SK-N-SH (cell line): ENCODE data around the gene FAM163A. TPM values are rescaled to one million over a fixed set of nuclear protein-coding genes. Genes with fewer than 3 reads are reported as not detected.

ENCODE experiments used
- CTCF ChIA-PET: fragments of 300-600, 350-600 bp; formaldehyde crosslinking; extraction: SDS; loops from one replicate; lab custom pipeline; 2021; lab: Yijun Ruan, JAX
- POLR2A ChIA-PET: fragments of 350-600 bp; sonication (Branson Sonifier 250); formaldehyde crosslinking; extraction: SDS; loops from one replicate; lab custom pipeline; 2020; ENCODE audit warnings: antibody characterized with exemption, inconsistent platforms; lab: Yijun Ruan, JAX
- DNase-seq: peaks from one replicate; pipeline ENCODE4 v3.0.0; 2012
- H2AFZ ChIP-seq: fragments of 200-600 bp; sonication (generic); 2 replicates; pipeline ENCODE4 v1.8.1; 2016; ENCODE audit warnings: antibody characterized with exemption, mild to moderate bottlenecking, low read depth
- H3F3A ChIP-seq: fragments of 200-600 bp; sonication (generic); replicated peaks from 2 replicates; pipeline ENCODE3; 2016; ENCODE audit warnings: antibody characterized with exemption, mild to moderate bottlenecking; ENCODE audit not compliant: insufficient read depth
- H3K27ac ChIP-seq, 2 experiments: fragments of 200-500 bp in 1 of 2; fragments of 200-600 bp in 1 of 2; sonication (Bioruptor generic) in 1 of 2; sonication (generic), shearing (Covaris generic) in 1 of 2; 2 replicates each; pipeline versions ENCODE4 v1.5.1 to v1.6.1; 2014 to 2016; ENCODE audit warnings: low read depth in 2 of 2, inconsistent platforms in 1 of 2, low read length in 1 of 2, mild to moderate bottlenecking in 1 of 2, mixed read lengths in 1 of 2
- H3K27me3 ChIP-seq: fragments of 200-600 bp; sonication (generic), shearing (Covaris generic); 2 replicates; pipeline ENCODE4 v1.6.1; 2016; ENCODE audit warnings: mixed run types; ENCODE audit not compliant: insufficient read depth
- H3K36me3 ChIP-seq, 2 experiments: fragments of 200-500 bp in 1 of 2; fragments of 200-600 bp in 1 of 2; sonication (Bioruptor generic) in 1 of 2; sonication (generic) in 1 of 2; replicated peaks in 1 of 2; 2 replicates each; pipeline versions ENCODE3 to v1.5.1; 2014 to 2016; ENCODE audit warnings: low read length in 1 of 2, mild to moderate bottlenecking in 1 of 2; ENCODE audit not compliant: insufficient read depth in 2 of 2, control insufficient read depth in 1 of 2
- H3K4me1 ChIP-seq, 2 experiments: fragments of 200-500 bp in 1 of 2; fragments of 200-600 bp in 1 of 2; sonication (Bioruptor generic) in 1 of 2; sonication (generic), shearing (Covaris generic) in 1 of 2; 2 replicates each; pipeline versions ENCODE4 v1.5.1 to v1.6.1; 2014 to 2016; ENCODE audit warnings: low read depth in 1 of 2, low read length in 1 of 2, mixed run types in 1 of 2; ENCODE audit not compliant: insufficient read depth in 2 of 2, control insufficient read depth in 1 of 2
- H3K4me2 ChIP-seq: fragments of 200-600 bp; sonication (generic), shearing (Covaris generic); 2 replicates; pipeline ENCODE4 v1.6.1; 2017; ENCODE audit warnings: mixed run types
- H3K4me3 ChIP-seq, 2 experiments: fragments of 200-500 bp in 1 of 2; fragments of 200-600 bp in 1 of 2; sonication (Bioruptor generic) in 1 of 2; sonication (generic), shearing (Covaris generic) in 1 of 2; 2 replicates each; pipeline versions ENCODE4 v1.5.1 to v1.8.1; 2014 to 2016; ENCODE audit warnings: low read depth in 2 of 2, inconsistent platforms in 1 of 2, low read length in 1 of 2, mild to moderate bottlenecking in 1 of 2, mixed read lengths in 1 of 2, moderate library complexity in 1 of 2
- H3K79me2 ChIP-seq: fragments of 200-600 bp; sonication (generic); 2 replicates; pipeline ENCODE4 v1.8.1; 2017; ENCODE audit warnings: mild to moderate bottlenecking; ENCODE audit not compliant: insufficient read depth
- H3K9ac ChIP-seq: fragments of 200-600 bp; sonication (generic); 2 replicates; pipeline ENCODE4 v1.6.1; 2017; ENCODE audit warnings: mixed run types
- H3K9me2 ChIP-seq: fragments of 200-600 bp; sonication (generic); 2 replicates; pipeline ENCODE4 v1.6.1; 2017; ENCODE audit warnings: mixed run types
- H3K9me3 ChIP-seq: fragments of 200-600 bp; sonication (generic); 2 replicates; pipeline ENCODE4 v1.6.1; 2017; ENCODE audit warnings: mixed run types, mild to moderate bottlenecking, moderate library complexity
- H4K20me1 ChIP-seq: fragments of 200-600 bp; sonication (generic); 2 replicates; pipeline ENCODE4 v1.6.1; 2017; ENCODE audit warnings: mild to moderate bottlenecking, mixed run types; ENCODE audit not compliant: insufficient read depth
- EP300 ChIP-seq, 2 experiments: IDR thresholded peaks; 2 replicates each; pipeline versions ENCODE4 v1.4.0 to v1.6.1; 2012; ENCODE audit warnings: borderline replicate concordance in 1 of 2, low read depth in 1 of 2, low read length in 1 of 2
- FOSL2 ChIP-seq: IDR thresholded peaks from 2 replicates; pipeline ENCODE4 v1.4.0; 2012; ENCODE audit warnings: low read depth, mild to moderate bottlenecking, moderate library complexity, borderline replicate concordance
- FOXM1 ChIP-seq: IDR thresholded peaks from 2 replicates; pipeline ENCODE4 v1.4.0; 2012; ENCODE audit warnings: low read depth, mild to moderate bottlenecking
- GABPA ChIP-seq: IDR thresholded peaks from 2 replicates; pipeline ENCODE4 v1.4.0; 2012; ENCODE audit warnings: low read depth, mild to moderate bottlenecking
- GATA2 ChIP-seq: sonication (generic); formaldehyde crosslinking; IDR thresholded peaks from 2 replicates; pipeline ENCODE4 v1.5.0; 2020; ENCODE audit warnings: mild to moderate bottlenecking, missing genetic modification reagents
- JUND ChIP-seq: IDR thresholded peaks from 2 replicates; pipeline ENCODE4 v1.4.0; 2012
- MEF2A ChIP-seq: IDR thresholded peaks from 2 replicates; pipeline ENCODE4 v1.4.0; 2012; ENCODE audit warnings: low read depth, borderline replicate concordance
- MXI1 ChIP-seq: IDR thresholded peaks from 2 replicates; pipeline ENCODE4 v1.6.1; 2012; ENCODE audit warnings: mild to moderate bottlenecking, low read depth, low read length, improper control_type of control experiment
- NRF1 ChIP-seq: IDR thresholded peaks from 2 replicates; pipeline ENCODE4 v1.6.1; 2012; ENCODE audit warnings: low read depth, mild to moderate bottlenecking, low read length
- POLR2AphosphoS5 ChIP-seq: IDR thresholded peaks from 2 replicates; pipeline ENCODE4 v1.6.1; 2012; ENCODE audit warnings: low read depth, low read length
- RFX5 ChIP-seq: IDR thresholded peaks from 2 replicates; pipeline ENCODE4 v1.6.1; 2012; ENCODE audit warnings: mild to moderate bottlenecking, improper control_type of control experiment, low read length
- RXRA ChIP-seq: IDR thresholded peaks from 2 replicates; pipeline ENCODE4 v1.4.0; 2012; ENCODE audit warnings: low read depth, mild to moderate bottlenecking, borderline replicate concordance
- SMC3 ChIP-seq: IDR thresholded peaks from 2 replicates; pipeline ENCODE4 v1.6.1; 2012; ENCODE audit warnings: low read depth, low read length, improper control_type of control experiment
- WGBS: methylation state at CpG from one replicate; pipeline ENCODE4 v1.1.6; 2017; ENCODE audit warnings: low lambda C conversion rate; 5-methylcytosine and 5-hydroxymethylcytosine counted together
- polyA plus RNA-seq, 3 experiments: library from polyadenylated mRNA; depleted of rRNA; stranded (reverse); fragments of >200 nt; gene quantifications; 2 replicates each; pipeline ENCODE4 v1.2.3, GENCODE V29; 2012
- TF ChIP-seq, protein P1 (sequence below): fragments of 200-600 bp; sonication (generic); IDR thresholded peaks from 2 replicates; pipeline ENCODE4 v1.6.1; 2017; ENCODE audit warnings: antibody characterized with exemption, mild to moderate bottlenecking, moderate library complexity
- TF ChIP-seq, protein P2 (sequence below): IDR thresholded peaks from 2 replicates; pipeline ENCODE4; 2012
- TF ChIP-seq, protein P3 (sequence below): IDR thresholded peaks from 2 replicates; pipeline ENCODE4 v1.4.0; 2012; ENCODE audit warnings: low read depth, borderline replicate concordance

Gene FAM163A
- polyA plus RNA-seq, 1 of the 3 experiments (the other 2 are of a cell fraction) = 0.43 TPM

DNA sequence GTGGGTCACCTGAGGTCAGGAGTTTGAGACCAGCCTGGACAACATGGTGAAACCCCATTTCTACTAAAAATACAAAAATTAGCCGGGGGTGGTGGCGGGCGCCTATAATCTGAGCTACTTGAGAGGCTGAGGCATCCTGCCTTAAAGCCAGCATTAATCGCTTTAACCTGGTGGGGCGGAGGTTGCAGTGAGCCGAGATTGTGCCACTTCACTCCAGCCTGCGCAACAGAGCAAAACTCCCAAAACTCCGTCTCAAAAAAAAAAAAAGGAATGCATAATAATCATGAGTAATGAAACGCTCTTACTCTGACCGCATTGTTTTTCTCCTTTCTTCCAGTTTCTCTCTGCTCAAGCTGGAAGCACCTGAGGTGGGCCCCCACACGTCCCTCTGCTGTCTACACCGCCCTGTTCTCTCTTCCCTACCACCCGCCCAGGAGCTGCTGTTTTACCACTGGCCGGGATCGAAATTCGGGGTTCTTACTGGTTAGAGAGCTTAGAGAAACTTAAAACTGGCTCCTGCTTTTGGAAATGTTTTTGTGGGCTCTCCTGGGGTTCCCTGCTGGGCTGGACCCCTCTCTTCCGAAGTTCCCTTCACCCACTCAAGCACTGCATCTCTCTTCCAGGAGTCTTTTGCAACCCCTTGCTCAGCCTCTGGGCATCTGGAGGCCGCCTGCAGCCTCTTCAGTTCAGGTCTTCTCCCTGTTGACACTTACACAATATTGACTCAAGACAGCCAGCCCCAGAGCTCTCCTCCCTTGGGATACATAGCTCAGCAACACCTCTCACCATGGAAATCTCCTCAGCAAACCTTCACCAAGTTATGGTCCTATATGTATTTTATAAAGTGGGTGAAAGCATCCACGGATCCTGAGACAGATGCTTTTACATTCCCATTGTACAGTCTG, 62.5 kb downstream of the FAM163A start:
- no peak overlapping the region for H3K4me2 ChIP-seq
- H3K79me2 ChIP-seq = no peaks in the 10 kb centered on the region
- no peak for TF ChIP-seq NRF1
- peak overlapping the region in 1 of 2 experiments; percentile 54; a peak in 1 of 4 replicates for H3K27ac ChIP-seq
- H4K20me1 ChIP-seq = no peaks in the 10 kb centered on the region
- ChIA-PET POLR2A (interaction anchor here (0.9 kb wide), 2 partner anchors 97 to 99 kb away, joined by 4 read pairs; no protein-coding TSS in a partner anchor), CTCF (interaction anchor here (3.3 to 20.9 kb wide), 2 partner anchors 9 to 98 kb away, joined by 26 to 862 read pairs; no protein-coding TSS in a partner anchor)
- DNase-seq = no peak
- no peak overlapping the region for H3K9ac ChIP-seq
- no peaks in the 10 kb centered on the region for H3K9me2 ChIP-seq
- H3K27me3 ChIP-seq = peaks cover 5% of the 10 kb centered on the region; the same call in 1 of the 2 replicates
- H3K9me3 ChIP-seq = no peaks in the 10 kb centered on the region
- H3K36me3 ChIP-seq = no peaks in the 10 kb centered on the region
- H3K4me1 ChIP-seq = peaks cover 0 to 52% of the 10 kb centered on the region in 2 experiments; a peak in 1 of 4 replicates
- H3F3A ChIP-seq = no peaks in the 10 kb centered on the region
- WGBS = 74% methylated on average over 19 of the region's 19 CpGs
- no peak overlapping the region for H3K4me3 ChIP-seq
- no peak overlapping the region for H2AFZ ChIP-seq

DNA sequence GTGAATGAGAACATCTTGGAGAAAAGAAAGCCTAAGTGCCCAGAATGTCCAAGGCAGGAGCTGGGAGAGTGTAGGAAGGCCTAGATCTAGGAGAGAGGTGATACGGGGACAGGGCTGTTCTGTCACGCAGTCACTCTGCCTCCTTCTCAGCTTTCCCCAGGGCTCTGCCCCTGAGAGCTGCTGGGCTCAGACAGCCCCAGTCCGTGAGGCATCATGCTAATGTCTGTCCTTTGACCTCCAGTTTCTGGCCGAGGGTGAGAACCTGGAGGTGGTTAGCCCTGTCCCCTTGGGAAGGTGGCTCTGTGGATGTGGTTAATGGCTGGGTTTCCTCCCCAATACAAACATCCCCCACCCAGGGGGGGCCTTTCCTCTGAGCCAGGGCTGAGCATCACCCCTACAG, 63.2 kb downstream of the FAM163A start:
- POLR2A ChIA-PET = interaction anchor here (0.9 kb wide), 1 partner anchor 100 kb away, joined by 4 read pairs; no protein-coding TSS in a partner anchor
- Histone ChIP-seq H3K4me1 (peaks cover 0 to 51% of the 10 kb centered on the region in 2 experiments; a peak in 1 of 4 replicates), H3K4me2 (no peak overlapping the region), H3K9me2 (no peaks in the 10 kb centered on the region), H3K36me3 (no peaks in the 10 kb centered on the region), H3K9me3 (no peaks in the 10 kb centered on the region), H4K20me1 (no peaks in the 10 kb centered on the region), H3F3A (no peaks in the 10 kb centered on the region), H3K27me3 (peaks cover 10% of the 10 kb centered on the region; the same call in 1 of the 2 replicates), H3K4me3 (no peak overlapping the region), H3K79me2 (no peaks in the 10 kb centered on the region), H3K27ac (peak overlapping the region in 1 of 2 experiments; percentile 54; a peak in 1 of 4 replicates), H3K9ac (no peak overlapping the region), H2AFZ (no peak overlapping the region)
- CTCF ChIA-PET = interaction anchor here (3.3 to 20.9 kb wide), 2 partner anchors 8 to 99 kb away, joined by 26 to 862 read pairs; no protein-coding TSS in a partner anchor
- TF ChIP-seq POLR2AphosphoS5 (no peak), GABPA (no peak), EP300 (IDR thresholded peaks at IDR 0.05; ENCODE audit: borderline replicate concordance in 1 of 2, low read depth in 1 of 2, low read length in 1 of 2) (no peak), RFX5 (no peak), FOXM1 (no peak), NRF1 (no peak), RXRA (no peak), JUND (no peak), SMC3 (no peak), FOSL2 (no peak), GATA2 (CRISPR knock-in tag) (no peak), MXI1 (no peak), MEF2A (no peak)
- TF ChIP-seq, protein P1, sequence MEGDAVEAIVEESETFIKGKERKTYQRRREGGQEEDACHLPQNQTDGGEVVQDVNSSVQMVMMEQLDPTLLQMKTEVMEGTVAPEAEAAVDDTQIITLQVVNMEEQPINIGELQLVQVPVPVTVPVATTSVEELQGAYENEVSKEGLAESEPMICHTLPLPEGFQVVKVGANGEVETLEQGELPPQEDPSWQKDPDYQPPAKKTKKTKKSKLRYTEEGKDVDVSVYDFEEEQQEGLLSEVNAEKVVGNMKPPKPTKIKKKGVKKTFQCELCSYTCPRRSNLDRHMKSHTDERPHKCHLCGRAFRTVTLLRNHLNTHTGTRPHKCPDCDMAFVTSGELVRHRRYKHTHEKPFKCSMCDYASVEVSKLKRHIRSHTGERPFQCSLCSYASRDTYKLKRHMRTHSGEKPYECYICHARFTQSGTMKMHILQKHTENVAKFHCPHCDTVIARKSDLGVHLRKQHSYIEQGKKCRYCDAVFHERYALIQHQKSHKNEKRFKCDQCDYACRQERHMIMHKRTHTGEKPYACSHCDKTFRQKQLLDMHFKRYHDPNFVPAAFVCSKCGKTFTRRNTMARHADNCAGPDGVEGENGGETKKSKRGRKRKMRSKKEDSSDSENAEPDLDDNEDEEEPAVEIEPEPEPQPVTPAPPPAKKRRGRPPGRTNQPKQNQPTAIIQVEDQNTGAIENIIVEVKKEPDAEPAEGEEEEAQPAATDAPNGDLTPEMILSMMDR = no peak
- TF ChIP-seq, protein P2, sequence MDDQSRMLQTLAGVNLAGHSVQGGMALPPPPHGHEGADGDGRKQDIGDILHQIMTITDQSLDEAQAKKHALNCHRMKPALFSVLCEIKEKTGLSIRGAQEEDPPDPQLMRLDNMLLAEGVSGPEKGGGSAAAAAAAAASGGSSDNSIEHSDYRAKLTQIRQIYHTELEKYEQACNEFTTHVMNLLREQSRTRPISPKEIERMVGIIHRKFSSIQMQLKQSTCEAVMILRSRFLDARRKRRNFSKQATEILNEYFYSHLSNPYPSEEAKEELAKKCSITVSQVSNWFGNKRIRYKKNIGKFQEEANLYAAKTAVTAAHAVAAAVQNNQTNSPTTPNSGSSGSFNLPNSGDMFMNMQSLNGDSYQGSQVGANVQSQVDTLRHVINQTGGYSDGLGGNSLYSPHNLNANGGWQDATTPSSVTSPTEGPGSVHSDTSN = no peak
- TF ChIP-seq, protein P3, sequence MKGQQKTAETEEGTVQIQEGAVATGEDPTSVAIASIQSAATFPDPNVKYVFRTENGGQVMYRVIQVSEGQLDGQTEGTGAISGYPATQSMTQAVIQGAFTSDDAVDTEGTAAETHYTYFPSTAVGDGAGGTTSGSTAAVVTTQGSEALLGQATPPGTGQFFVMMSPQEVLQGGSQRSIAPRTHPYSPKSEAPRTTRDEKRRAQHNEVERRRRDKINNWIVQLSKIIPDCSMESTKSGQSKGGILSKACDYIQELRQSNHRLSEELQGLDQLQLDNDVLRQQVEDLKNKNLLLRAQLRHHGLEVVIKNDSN = no peak
- WGBS = 61% methylated on average over 4 of the region's 4 CpGs
- no peak for DNase-seq
